Prostate gland (tissue), 2 donors: ENCODE results near the gene HOXD8.

Experiments used
- CTCF ChIP-seq, 4 experiments: fragments of 200-600 bp in 2 of 4; fragments of 450-650 bp in 2 of 4; sonication (generic) in 2 of 4; IDR thresholded peaks; 1 replicate in 3 of 4; 2 replicates in 1 of 4; pipeline ENCODE4 v1.5.1; 2016 to 2019; ENCODE audit warnings: antibody characterized with exemption in 4 of 4, mild to moderate bottlenecking in 2 of 4, moderate library complexity in 2 of 4
- POLR2A ChIP-seq: fragments of 450-650 bp; IDR thresholded peaks from one replicate; pipeline ENCODE4 v1.6.1; 2016; ENCODE audit warnings: antibody characterized with exemption, mild to moderate bottlenecking
- POLR2AphosphoS5 ChIP-seq: sonication (generic); formaldehyde crosslinking; IDR thresholded peaks from one replicate; pipeline ENCODE4 v1.6.1; 2017; ENCODE audit warnings: antibody characterized with exemption

DNA sequence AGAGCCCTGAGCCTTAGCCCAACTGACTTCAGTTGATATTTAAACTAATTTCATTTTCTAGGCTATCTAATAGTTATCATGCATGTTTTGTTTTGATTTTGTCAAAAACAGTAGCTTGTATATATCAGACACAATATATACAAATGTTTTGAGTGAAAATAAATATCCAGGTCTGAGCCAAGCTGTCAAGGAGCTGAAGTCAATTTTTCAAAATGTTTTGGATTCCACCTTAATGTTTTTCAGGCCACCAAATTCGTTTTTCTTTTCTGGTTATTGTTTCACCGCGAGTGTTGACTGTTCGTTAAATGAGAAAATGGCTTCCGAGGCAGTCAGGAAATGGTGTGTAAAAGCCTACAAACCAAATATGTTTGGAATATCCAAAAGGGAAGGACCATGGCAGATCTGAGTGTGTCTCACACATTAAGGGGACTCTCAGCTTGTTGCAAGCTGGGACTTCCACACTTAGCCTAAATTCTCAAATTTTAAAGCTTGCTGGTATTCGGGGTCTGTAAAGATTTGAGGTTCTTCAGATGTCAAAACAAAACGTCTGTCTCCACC lies 27.1 kb upstream of the HOXD8 start:
- TF ChIP-seq POLR2A: no peak
- no peak for TF ChIP-seq CTCF (IDR thresholded peaks at IDR 0.05)
- TF ChIP-seq POLR2AphosphoS5: no peak
